Activated T-helper 1 cell treated with anti-CD3 and anti-CD28 coated beads, Interleukin-2, amount 50 U/mL, for 16 hours (primary cell): ENCODE data around the gene PYGL.
"Not testable (repeated sequence)": the region's sequence is repeated elsewhere in the genome, so short reads cannot be mapped to it uniquely, and the experiment has no call there.

Source experiments
- DNase-seq, 2 donors: peaks; one replicate each; pipeline ENCODE4 v3.0.0-alpha.2; 2020; ENCODE audit warnings: low read depth in 1 of 2, low spot score in 1 of 2

Gene PYGL

DNA sequence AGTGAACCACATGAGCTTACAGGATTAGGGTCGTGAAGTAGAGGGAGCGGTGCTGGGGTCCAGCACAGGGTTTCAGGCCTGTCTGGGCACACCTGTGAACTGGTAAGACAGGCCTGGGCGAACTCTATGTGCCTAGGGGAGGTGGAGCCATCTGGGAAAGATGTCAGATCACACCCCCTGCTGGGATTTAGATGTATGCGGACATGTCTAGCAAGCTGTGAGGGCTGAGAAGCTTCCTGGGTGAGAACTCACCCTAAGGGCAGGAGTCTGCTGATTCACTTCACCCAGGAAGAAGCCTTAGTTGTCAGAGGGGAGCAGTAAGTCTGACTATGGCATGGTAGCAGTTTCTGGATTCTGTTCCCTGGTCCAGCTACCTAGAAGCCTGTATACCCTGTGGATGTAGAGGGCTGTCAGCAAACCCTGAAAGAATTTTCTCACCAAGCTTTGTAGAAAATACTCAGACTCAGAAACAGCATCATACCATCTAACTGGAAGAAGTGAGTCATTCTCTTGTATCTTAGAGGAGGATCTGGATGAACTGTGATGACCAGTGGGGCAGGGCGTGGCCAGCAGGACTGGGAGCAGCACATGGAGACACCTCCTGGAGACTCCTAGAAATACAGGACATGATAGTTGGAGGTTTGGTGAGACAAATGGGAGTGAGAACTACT, 11.2 kb upstream of the PYGL start:
- no peak for DNase-seq

DNA sequence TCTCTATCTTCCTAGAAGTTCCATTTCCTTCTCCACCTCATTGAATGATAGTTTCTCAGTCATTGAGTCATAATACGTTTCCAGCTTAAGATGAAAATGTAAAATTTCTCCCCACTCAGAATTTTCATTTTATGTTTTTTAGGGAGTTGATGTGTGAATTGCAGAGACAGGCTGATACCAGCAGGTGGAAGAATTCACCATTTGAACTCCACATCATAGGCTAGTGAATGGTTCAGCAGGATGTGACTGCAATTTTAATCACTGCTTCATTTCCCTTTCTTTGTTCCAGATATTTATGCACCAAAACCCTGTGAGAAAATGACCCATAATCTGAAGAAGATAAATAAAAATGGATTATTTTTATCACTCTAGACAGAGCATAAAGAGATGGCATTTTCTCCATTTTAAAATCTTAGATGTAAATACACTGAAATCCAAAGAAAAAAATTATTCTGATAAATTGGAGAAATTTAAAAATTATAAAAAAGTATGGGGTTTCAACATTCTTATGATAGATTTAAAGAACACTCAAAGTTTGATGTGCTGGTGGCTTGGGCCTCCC, 10.6 kb upstream of the PYGL start:
- no peak for DNase-seq

DNA sequence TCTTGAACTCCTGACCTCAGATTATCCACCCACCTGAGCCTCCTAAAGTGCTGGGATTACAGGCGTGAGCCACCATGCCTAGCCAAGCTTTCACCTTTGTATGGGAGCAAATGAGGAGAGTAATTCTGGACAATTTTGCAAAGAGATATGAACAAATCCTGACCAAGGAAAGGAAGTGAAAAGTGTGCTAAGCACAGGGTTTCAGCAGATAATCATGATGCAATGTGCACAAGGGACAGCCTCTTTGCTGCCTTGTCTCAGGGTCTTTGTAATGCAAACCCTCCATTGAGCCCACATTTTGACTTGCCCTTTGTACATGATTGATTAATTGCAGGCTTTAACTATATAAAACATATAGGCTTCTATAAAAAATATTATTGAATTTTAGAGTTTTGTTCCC, 9.2 kb upstream of the PYGL start:
- no peak for DNase-seq

DNA sequence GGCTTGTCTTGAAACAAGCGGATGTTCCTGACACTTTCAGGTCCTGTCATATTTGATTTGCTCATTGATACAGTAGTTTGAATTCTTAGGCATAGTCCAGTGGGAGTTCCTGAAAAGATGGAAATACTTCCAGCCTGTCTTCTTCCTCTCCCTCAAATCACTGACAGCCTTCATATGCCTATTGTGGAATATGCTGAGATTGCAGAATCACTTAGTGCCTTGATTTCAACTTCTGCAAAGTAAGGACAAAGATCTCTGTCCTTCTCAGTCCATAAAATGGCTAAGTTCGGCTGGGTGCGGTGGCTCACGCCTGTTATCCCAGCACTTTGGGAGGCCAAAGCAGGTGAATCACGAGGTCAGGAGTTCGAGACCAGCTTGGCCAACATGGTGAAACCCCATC, 6.7 kb upstream of the PYGL start:
- no peak for DNase-seq

DNA sequence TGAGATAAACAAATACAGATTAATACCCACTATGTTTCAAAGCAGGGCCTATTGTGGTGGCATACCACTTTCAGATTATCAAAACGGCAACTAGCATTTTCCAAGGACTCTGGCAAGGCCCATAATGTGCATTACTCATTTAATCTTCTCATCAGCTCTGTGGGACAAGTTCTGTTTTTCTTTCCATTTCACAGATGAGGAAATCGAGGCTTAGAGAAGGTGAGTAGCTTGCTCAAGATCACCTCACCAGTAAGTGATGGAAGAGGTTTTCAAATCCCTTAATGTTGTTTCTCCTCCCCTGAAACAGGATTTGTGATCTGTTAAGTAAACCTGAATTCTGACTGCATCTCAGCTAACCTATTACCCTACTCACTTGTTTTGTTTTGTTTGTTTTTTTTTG, 3.9 kb upstream of the PYGL start:
- DNase-seq: no peak

DNA sequence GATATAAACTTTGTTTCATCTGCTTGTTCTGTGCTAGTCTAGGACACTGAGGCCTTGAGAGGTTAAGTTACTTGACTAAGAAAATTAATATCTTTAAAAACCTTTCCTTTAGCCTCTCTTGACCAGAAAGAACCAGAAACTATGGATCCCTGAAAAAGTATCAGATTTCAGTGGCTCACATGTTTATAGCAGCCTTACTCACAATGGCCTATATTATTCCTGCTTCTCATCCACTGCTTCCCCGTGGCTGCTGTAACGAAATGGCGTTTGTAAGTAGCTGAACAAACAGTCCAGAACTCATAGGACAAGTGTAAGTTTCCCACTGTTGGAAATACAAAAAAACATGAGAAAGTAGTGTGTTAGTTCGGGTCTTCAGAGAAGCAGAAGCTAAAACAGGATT, 3.2 kb upstream of the PYGL start:
- DNase-seq: no peak

DNA sequence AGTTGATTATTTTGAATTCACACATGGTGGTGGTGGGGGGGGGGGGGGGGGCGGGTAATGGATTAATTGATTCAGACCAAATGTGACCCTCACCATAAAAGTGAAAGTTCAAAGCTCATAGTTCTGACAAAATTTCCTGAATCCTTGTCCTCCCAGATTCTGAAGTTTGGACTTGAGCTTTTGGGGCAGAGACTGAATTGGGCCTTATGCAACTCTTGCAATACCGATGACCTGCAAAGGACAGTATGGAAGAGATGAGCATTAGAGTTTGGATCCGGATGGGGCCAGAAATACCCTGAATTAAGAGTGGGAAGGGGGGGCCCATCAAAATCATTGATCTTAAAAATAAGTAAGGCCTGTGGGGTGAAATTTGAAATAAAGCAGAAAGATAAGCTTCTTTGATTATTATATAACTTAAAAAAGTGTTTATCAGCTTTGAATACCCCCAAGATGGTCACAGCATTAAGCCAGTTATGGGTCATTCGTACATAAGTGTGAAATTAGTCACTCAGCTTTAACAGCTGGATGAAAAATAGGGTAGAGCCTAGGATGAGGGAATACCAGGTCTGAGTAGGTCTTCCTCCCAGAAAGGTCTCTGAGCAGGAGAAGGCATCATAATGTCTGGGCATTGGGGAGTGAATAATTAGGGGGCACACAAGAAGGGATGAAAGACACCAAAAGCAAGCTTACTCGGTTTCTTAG, 2.1 kb upstream of the PYGL start:
- DNase-seq: no peak

DNA sequence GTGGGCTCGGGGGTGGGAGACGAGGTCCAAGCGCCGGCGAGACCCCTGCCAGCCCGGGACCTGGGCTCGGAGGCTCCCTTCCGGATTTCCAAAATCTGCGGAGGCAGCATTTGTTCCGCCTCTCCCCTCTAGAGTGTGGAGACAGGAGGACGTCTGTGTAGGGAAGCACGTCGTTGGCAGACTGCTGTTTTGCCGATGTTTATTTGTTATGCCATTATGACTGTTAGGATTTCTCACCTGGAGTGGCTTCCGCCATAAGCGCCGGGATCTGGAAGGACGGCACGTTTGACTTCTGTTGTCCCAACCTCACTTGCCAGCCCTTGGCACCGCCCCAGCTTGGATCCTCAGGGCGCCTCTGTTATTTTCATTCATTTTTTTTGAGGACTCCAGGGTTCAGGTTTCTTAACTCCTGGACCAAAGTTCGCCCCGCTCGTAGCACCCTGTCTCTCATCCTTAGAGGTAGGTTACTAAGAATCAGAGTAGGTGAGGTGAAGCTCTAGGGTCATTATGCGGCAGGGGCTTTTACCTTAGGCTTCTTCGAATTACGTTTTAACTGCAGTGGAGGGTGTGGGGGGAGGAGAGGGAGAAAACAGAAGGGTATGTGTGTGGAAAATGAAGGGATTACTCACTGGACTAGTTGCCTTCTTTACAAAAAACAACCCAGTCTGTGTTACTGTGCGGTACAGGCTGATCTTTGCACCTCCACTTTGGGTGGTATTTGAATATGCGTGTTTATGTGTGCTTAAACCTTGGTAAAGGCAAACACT, 547 bp upstream of the PYGL start:
- no peak for DNase-seq

DNA sequence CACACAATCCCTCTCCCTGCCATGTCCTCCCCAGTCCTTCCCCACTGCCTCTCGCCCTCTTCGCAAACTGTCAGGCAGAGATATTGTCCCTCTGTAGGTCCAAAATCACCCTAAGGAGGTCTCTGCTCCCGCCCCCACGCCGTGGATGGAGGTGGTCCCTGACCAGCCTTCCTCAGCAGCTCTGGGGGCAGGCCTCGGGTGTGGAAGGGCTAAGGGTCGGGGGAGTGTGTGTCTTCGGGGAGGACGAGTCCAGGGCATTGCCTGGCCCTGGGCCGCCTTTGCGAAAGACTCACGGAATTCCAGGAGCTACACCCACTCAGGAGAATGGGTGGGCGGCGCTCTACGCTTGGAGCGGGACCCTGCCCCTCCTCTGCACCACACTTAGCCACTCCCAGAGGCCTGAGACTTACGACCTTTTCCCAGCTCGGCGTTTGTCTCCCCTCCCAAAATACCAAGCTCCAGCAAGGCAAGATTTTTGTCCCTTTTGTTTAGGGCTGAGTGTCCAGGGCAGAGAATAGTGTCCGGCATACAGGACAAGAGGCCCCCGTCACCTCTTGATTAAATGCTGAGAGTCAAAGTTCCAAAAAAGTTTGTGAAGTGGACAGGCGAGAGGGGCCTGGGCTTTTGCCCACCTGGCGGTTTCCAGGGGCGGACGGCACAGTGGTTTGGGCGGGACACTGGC, 881 bp downstream of the PYGL start:
- DNase-seq: no peak

DNA sequence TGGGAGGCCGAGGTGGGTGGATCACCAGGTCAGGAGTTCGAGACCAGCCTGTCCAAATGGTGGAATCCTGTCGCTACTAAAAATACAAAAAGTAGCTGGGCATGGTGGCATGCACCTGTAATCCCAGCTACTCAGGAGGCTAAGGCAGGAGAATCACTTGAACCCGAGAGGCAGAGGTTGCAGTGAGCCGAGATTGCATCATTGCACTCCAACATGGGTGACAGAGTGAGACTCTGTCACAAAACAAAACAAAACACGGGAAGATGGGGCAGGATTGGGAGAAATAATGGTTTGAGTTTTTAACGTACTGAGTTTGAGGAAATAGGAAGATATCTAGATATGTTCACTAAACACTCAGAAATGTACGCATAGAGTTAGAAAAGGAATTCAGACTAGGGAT, 2.6 kb downstream of the PYGL start:
- not testable (repeated sequence) for DNase-seq

DNA sequence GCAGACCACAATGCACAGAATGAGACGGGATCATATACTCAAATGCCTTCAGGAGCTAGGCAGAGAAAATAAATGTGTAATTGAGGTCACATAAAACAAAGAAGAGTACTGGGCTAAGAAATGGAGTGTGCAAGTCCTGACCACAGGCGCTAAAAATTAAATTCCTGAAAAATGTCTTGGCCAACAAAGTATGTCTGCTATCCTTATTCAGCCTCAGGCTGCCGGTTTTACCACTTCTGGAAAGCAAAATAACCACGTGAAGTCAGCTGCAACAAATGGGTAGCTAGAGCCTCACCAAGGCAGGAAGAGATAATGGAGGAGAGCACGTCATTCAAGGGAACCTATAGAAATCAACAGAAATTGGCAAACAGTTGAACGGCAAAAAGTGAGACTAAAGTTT, 3.1 kb downstream of the PYGL start:
- DNase-seq: no peak

DNA sequence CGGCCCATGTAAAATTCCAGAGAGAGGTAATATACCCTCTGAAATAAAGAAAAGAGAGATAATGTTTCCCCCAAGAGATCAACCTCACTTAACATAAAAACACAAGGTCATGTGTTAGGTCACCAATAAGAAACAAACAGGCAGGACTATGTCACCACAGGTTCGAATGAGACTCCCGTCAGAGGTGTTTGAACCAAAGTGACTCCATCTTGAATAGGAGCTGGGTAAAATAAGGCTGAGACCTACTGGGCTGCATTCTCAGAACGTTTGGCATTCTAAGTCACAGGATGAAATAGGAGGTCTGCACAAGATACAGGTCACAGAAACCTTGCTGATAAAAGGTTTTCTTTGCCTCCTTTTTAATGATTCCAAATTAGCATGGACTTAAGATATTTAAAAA, 6.5 kb downstream of the PYGL start:
- no peak for DNase-seq

DNA sequence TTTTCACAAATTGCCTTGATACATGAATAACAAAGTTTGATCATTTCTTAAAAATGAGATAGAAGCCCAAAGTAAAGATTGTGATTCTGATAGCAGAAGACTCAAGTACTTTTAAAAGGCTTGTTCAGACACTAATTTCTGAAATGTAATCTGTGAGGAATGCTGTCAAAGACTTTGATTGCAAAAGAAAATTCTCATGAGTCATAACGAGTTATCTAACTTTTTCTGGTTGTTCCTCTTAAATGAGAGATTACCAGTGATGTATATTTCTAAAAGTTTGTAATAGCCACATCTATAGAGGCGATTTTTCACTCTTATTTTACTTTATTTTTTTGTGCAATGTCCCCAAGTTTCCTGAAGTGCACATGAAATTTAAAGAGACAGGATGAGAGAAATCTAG, 7.0 kb downstream of the PYGL start:
- DNase-seq: no peak

DNA sequence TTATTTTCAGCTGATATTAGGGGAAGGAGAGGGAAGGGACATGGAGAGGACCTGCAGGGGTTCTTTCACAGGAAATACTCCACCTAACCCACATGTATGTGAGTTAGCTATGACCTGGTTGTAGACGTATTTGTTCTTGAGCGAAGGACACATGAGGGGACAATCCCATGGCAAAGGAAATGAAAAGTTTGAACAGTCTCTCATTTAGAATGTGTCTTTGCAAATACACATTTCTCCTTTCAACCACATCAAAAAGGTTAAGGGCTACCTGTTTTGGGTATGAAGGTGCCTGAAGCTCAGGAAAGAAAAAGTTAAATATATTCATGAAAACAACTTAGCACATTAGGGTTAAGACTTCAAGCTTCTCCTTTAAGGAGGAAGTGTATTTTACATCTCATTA, 7.4 kb downstream of the PYGL start:
- DNase-seq: no peak

DNA sequence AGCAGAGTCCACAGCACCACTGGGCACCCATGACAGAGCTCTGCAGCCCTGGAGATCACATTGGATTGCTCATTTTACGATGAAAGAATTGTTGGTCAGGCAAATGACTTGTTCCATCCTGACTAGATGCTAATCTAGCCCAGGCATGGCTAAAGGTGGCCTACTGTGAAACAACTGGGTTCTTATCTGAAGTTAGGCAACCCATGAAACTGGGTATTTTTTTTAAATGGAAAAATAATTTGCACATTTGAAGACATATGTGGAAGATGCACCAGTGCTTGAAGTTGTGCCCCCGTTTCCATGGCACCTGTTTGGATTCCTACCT, 8.3 kb downstream of the PYGL start:
- DNase-seq: no peak

DNA sequence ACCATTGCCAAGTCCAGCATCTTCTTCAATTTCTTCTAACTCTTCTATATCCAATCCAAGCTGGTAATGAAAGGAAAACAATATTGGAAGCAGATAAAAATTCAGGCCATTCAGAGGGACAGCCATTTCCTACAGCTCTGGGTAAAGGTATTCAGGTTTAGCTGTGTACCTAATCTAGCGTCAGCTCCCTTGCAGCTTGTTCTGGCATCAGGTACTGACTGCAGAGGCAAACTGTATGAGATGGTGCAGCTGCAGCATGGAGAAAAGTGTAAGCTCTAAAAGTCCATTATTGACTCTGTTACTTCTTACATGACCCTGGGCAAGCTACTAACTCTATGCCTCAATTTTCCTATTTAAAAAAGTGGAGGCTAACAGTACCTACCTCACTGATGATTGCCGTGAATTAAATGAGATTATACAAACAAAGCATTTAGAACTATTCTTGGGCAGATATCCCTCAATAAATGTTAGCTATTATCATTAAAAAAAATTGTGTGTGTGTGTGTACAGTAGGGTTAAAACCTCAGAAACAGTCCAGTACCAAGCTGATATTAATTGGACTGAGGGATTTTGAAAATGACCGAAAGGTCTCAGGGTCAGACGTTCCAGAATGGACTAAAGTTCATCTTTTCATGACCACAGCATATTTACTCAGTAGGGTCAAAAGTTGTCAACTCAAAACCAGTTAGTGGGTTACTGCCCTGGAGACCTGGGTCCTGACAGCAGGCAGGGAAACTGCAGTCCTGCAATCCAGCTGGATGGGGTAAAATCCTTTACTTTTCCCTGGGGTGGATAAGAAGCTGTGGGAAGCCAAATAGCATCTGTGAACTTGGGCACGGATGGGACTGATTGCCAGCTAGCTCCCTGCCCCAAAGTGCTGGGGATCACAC, 8.9 kb downstream of the PYGL start:
- DNase-seq: no peak

DNA sequence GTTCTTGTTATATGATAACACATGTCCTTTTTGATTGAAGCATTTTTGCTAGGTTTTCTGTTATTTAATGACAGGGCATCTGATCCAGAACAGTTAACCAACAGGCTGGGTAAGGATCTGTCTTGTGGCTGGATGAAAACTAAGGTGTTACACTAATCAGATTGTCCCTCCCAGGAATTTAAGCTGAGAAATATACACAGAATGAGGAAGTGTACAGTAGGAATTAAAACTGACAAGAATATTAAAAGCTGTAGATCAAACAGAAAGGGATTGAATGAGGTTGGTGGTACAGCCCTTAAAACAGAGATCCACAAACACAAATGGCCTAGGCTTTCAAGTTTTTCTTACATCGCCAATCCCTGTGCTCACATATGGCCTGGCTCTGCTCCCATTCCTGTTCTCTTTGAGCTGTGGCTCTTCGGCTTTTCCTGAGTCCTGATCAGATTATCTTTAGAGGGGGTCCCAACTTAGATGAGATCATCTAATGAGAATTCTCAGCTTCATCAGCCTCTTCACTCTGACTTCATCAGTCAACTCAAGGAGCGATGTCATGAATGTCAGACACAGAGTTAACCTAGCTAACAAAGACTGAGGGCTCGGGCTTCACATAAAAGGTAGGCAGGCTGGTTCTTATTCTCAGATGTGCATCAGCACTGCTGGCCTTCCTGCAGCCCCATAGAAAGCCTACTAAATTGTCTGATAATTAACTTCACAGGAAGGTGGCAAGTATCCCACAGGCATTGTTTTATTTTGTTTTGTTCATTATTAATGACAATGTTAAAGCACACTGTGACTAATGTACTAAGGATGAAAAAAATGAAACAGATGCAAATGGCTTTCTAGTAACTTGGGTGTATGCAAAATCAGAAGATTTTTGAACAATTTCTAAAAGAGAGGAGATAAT, 11.4 kb downstream of the PYGL start:
- DNase-seq: no peak

DNA sequence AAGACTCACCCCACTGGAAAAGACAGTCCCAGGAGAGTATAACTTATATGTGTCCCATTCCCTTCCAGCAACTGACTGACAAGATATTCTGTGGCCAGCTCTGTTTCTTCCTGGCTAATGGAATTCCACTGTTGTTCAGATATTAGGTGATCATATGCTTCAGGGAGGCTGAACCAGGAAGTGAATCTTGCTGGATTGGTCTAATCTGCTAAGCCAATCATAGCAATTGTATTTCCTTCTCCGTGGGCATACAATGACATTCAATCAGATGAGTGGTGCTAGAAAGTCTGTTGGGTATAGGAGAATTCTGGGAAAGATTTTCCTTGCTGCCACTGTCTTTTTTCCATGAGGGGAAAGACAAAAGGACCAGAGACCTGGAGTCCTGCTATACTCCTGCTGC, 12.1 kb downstream of the PYGL start:
- no peak for DNase-seq

DNA sequence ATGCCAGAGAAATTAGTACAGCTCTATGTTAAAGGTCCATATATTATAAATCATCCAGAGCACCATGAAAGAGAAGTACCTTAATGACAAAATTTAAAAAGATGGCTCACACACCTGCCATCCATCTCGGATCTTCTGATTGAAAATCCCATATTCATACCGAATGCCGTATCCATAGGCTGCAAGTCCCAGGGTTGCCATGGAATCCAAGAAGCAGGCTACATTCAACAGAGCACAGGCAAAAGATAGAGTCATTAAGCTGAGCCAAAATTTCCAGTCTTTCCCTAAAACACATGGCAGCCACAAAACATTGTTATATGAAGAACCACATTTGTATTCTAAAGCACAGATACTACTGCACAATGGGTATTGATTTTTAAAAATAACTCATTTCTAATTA, 12.7 kb downstream of the PYGL start:
- no peak for DNase-seq

DNA sequence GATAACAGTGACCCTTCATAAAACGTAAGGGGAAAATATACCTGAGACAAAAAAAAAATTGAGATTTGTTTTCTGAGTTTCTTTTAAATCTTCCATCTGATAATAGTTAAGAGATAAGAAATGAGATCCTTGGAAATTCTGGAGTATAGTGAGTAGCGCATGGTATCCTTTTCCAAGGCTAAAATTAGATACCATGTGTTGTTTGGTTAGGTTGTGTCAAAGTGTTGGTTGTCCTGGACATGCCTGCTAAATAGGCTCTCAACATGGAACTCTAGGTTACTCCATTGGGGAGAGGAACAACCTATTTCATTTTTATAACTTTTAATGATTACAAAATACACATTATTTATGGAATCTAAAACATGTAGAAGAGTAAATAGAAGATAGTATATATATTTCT, 14.8 kb downstream of the PYGL start:
- DNase-seq: no peak
